UCSD-AML1 (cell line): Measurements from ENCODE around the gene TM9SF1.

ENCODE experiments used
- DNase-seq: peaks from one replicate; lab custom pipeline; 2025; ENCODE audit not compliant: unreplicated experiment; lab: John Stamatoyannopoulos, UW

The TM9SF1 gene

GRCh38 chr14:24195186-24196070 is at the start of gene TM9SF1:
Gene TM9SF1 (minus strand): TSS chr14:24195441. CDS start chr14:24195019, 422 bp downstream.
- peak; percentile 86 for DNase-seq

DNA sequence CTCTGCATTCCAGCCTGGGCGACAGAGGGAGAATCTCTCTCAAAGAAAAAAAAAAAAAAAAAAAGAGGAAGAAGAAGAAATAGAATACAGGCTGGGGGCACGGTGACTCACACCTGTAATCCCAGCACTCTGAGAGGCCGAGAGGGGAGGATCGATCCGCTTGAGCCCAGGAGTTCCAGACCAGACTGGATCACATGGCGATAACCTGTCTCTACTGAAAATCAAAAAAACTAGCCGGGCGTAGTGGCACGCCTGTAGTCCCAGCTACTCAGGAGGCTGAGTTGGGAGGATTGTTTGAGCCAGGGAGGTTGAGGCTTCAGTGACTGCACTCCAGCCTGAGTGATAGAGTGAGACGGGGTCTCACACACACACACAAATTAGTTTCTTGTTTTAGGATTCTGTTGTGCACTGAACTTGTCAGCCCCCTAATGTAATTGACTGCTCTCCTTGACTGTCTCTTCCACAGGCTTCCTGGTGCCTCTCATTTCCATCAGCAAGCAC is 48.1 kb upstream of the TM9SF1 start:
- no peak for DNase-seq

GRCh38 chr14:24241829-24242443 is 46.7 kb upstream of the TM9SF1 start:
- DNase-seq = peak; percentile 97

DNA sequence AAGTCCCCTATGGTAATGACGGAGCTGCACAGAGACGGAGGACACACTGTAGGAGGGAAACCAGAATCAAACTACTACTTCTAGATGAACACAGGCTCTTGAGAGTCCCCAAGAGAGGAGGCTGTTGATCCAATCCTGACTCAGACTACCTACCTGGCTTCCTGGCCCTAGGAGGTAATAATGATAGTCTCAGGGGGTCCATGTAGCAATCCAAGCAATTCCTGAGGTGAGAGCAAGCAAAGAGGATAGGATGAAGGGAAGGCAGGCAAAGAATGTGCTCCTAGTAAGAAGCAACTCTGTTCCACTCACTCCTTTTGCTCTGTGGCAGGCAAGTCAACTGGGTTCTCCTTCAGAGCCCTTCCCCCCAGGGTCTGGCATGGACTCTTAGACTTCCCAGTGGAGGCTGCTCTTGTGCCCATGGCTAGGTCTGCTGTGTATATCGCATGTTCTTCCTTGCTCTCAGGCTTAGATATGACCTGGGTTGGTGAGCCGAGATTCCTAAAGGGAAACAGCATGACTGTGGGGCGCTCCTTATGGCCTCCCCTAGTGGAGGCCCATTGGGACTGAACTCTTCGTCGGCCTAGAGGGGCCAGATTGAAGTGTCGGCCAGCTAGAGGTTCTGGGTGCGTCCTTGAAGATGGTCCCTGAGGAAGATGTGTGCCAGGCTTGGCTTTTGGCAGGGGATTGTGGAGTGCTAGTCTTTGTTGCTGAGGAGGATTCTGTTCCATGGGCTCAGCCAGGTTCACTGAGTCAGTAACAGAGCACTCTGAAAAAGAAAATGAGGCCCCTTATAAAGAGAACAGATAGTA is 45.1 kb upstream of the TM9SF1 start:
- DNase-seq = no peak

GRCh38 chr14:24238527-24239037 is 43.3 kb upstream of the TM9SF1 start:
- no peak for DNase-seq

GRCh38 chr14:24238123-24238522 is 42.9 kb upstream of the TM9SF1 start:
- no peak for DNase-seq

GRCh38 chr14:24237463-24237955 is 42.3 kb upstream of the TM9SF1 start:
- DNase-seq = no peak

- no peak for DNase-seq
Measured at GRCh38 chr14:24236689-24237462, 41.6 kb upstream of the TM9SF1 start.

- no peak for DNase-seq
Measured at GRCh38 chr14:24235804-24236688, 40.8 kb upstream of the TM9SF1 start.

GRCh38 chr14:24234095-24235005 is 39.1 kb upstream of the TM9SF1 start:
- DNase-seq = no peak

DNA sequence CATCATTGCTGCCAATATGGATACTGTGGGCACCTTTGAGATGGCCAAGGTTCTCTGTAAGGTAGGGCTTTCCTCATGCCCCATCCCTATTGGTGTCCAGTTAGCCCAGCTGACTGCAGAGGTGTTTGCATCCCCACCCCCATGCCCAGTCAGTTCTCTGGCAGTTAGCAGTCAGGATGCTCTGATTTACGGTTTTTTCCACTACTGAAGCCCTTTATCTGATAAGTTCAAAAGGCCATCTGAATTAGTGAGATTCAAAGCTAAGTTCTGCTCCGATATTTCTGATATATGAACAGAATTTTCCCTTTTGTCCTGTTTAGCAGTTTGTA is 38.3 kb upstream of the TM9SF1 start:
- DNase-seq = no peak

- DNase-seq = no peak
Measured at GRCh38 chr14:24232645-24233537, 37.6 kb upstream of the TM9SF1 start, which contains the start of gene GMPR2. Gene GMPR2 (plus strand): TSS chr14:24232929. CDS start chr14:24233254, 325 bp downstream.

- peak; percentile 91 for DNase-seq
Measured at GRCh38 chr14:24232121-24232644, 36.9 kb upstream of the TM9SF1 start, which contains the start of gene NEDD8. Gene NEDD8 (minus strand): TSS chr14:24232367. CDS start chr14:24232267, 100 bp downstream.

DNA sequence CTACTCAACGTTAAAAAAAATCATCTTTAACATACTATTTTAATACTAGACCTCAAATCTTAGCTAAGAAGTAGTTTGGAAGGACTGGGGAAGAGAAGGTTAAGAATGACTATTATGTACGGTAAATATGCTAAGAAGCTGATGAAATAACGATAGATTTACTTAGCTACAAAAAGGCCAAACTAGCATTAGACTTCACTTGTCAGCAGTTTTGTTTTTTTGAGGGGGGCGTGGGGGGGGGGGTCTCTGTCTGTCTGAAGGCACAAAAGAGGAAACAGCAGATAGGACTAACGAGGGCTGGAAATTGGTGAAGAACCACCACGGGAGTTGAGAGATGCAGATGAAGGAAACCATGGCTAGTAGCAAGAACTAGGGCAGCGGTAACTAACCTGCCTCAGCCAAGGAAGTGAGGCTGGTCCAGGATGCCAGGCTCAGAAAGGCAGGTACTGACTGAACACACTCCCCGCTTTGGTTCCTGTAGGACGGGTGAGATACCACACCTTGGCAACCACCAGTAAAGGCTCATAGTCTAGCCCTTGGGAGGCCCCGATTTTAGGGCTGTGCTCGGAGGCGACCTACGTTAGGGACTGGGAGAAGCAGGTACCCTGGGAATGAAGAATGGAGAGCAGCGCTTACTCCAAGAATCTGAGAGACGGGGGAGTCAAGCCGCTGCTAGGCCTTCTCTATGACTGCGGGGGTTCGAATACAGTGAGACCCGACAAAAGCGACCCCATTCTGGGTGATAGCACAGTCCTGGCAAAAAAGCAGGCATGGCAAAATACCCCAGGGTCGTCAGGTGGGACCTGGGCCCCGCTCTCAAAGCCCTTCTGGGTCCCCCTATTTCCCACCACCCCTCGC is 36.3 kb upstream of the TM9SF1 start:
- no peak for DNase-seq

DNA sequence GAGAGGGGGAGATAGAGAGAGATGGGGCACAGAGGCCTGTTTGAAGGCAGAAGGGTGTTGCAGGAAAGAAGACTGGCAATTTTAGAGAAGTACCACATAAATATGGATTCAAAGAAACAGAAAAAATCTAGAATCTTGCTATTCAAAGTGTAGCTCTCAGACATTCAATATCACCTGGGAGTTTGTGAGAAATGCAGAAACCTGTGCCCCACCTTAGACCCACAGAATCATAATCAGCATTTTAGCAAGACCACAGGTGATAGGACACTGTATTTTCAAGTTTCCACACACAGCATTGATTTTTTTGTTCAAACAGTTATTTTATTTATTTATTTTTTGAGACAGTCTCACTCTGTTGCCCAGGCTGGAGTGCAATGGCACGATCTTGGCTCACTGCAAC is 33.7 kb upstream of the TM9SF1 start:
- DNase-seq = no peak

- no peak for DNase-seq
Measured at GRCh38 chr14:24226473-24226872, 31.2 kb upstream of the TM9SF1 start.
